Type B pancreatic cell (in vitro differentiated cells): ENCODE data around the gene ADAMTSL3. TPM values are rescaled to one million over a fixed set of nuclear protein-coding genes. Genes with fewer than 3 reads are reported as not detected.

Experiments used
- DNase-seq: peaks from one replicate; pipeline ENCODE4 v3.0.0; 2021; ENCODE audit warnings: mixed read lengths; ENCODE audit not compliant: unreplicated experiment; ENCODE audit errors: extremely low spot score
- H3K27ac Mint-ChIP-seq: 2 replicates; pipeline ENCODE4 v1.8.0; 2021; ENCODE audit warnings: mild to moderate bottlenecking, mixed read lengths
- H3K27me3 Mint-ChIP-seq: 2 replicates; pipeline ENCODE4 v1.8.0; 2021; ENCODE audit warnings: mixed read lengths
- H3K36me3 Mint-ChIP-seq: 2 replicates; pipeline ENCODE4 v1.8.0; 2021; ENCODE audit warnings: mixed read lengths
- H3K4me1 Mint-ChIP-seq: one replicate; pipeline ENCODE4 v1.8.0; 2021; ENCODE audit warnings: mixed read lengths; ENCODE audit not compliant: unreplicated experiment
- H3K4me3 Mint-ChIP-seq: 2 replicates; pipeline ENCODE4 v1.8.0; 2021; ENCODE audit warnings: mild to moderate bottlenecking, mixed read lengths
- H3K9me3 Mint-ChIP-seq: 2 replicates; pipeline ENCODE4 v1.8.0; 2021; ENCODE audit warnings: mixed read lengths
- CTCF ChIP-seq: fragments of 200-600 bp; sonication (generic); conservative IDR thresholded peaks from 2 replicates; pipeline ENCODE4 v1.5.0; 2021; ENCODE audit warnings: antibody characterized with exemption, mild to moderate bottlenecking
- total RNA-seq: library from RNA; stranded (reverse); gene quantifications from 2 replicates; pipeline ENCODE4 v1.2.1, GENCODE V29; 2021; ENCODE audit warnings: low replicate concordance

ADAMTSL3 gene
- total RNA-seq, 1 donor from 2014 or later = 1.9 TPM

- Mint-ChIP-seq H3K27ac (no peak overlapping the region), H3K4me3 (no peak overlapping the region), H3K36me3 (no peaks in the 10 kb centered on the region), H3K27me3 (no peaks in the 10 kb centered on the region), H3K4me1 (peaks cover 3% of the 10 kb centered on the region), H3K9me3 (no peaks in the 10 kb centered on the region)
- TF ChIP-seq CTCF = no peak
- DNase-seq = no peak
These were observed 268.8 kb downstream of the ADAMTSL3 start for GRCh38 chr15:83922649-83923294.

- H3K9me3 Mint-ChIP-seq = no peaks in the 10 kb centered on the region
- no peaks in the 10 kb centered on the region for H3K36me3 Mint-ChIP-seq
- no peaks in the 10 kb centered on the region for H3K27me3 Mint-ChIP-seq
These were observed 272.2 kb downstream of the ADAMTSL3 start for GRCh38 chr15:83926116-83926515.

DNA sequence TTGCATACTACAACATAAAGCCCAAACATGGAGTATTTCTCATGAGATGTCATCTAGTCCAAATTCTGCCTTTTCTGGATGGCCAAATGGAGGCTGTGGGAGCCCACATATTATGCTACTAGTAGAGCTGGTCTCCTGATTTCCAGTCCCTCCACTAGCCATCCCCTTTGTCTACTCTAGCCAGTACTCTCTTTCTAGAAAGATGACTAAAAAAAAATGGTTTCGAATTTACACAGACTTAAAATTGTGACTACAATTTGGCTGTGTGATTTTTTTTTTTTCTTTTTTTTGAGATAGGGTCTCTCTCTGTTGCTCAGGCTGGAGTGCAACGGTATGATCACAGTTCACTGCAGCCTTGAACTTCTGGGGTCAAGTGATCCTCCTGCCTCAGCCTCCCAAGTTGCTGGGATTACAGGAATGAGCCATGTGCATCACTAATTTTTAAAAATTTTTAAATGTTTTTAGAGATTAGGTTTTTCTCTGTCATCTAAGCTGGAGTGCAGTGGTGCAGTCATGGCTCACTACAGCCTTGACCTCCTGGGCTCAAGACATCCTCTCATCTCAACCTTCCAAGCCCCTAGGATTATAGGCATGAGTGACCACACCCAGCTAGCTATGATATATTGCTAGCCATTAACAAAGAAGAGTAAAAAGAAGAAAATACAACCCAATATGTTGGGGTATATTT lies 273.9 kb downstream of the ADAMTSL3 start:
- no peak for DNase-seq
- H3K9me3 Mint-ChIP-seq = no peaks in the 10 kb centered on the region
- H3K27ac Mint-ChIP-seq = no peak overlapping the region
- no peaks in the 10 kb centered on the region for H3K4me1 Mint-ChIP-seq
- no peaks in the 10 kb centered on the region for H3K36me3 Mint-ChIP-seq
- TF ChIP-seq CTCF = no peak
- H3K4me3 Mint-ChIP-seq = no peak overlapping the region
- peaks cover 4% of the 10 kb centered on the region for H3K27me3 Mint-ChIP-seq

More at GRCh38 chr15:83926116-83926515, 272.2 kb downstream of the ADAMTSL3 start:
- Mint-ChIP-seq H3K4me3 (no peak overlapping the region), H3K27ac (no peak overlapping the region), H3K4me1 (no peaks in the 10 kb centered on the region)
- TF ChIP-seq CTCF = no peak
- DNase-seq = no peak

DNA sequence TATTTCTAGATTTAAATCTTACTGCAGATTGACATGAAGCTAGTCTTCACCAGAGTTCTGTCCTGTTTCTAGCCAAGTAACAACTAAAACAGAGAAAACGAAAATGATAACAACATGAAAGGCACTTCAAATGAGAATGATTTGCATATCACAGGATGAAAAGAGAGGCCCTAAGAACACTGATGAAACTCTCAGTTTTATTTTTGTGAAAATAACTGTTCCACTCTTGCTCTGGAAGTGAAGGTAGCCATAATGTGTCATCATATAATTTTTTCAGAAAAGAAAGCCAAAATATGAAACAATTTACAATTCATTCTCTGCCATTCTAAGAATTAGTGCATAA lies 274.4 kb downstream of the ADAMTSL3 start:
- no peaks in the 10 kb centered on the region for H3K9me3 Mint-ChIP-seq
- no peak overlapping the region for H3K4me3 Mint-ChIP-seq
- no peaks in the 10 kb centered on the region for H3K36me3 Mint-ChIP-seq
- no peak overlapping the region for H3K27ac Mint-ChIP-seq
- peaks cover 4% of the 10 kb centered on the region for H3K27me3 Mint-ChIP-seq
- TF ChIP-seq CTCF = no peak
- no peak for DNase-seq
- no peaks in the 10 kb centered on the region for H3K4me1 Mint-ChIP-seq

DNA sequence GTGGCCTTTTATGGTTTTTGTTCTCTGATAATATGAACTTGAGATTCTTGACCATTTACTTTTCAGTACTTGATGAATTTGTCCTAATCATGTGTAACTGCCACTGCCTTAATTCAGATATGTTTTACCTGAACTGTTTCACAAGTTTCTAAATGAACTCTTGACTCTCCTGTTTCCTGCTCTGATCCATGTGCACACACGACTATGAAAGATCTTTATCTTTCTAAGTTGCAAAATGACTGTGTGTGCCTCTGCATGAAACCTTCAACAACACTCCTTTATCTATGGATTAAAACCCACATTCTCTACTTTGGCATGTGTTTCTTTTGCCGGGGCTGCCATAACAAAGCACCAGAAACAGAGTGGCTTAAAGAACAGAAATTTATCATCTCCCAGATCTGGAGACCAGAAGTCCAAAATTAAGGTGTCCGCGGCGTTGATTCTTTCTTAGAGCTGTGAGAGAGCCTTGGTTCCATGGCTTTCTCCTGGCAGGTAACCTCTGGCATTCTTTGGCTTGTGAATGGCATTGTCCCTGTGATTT lies 275.0 kb downstream of the ADAMTSL3 start:
- Mint-ChIP-seq H3K27me3 (peaks cover 4% of the 10 kb centered on the region), H3K4me1 (no peaks in the 10 kb centered on the region), H3K36me3 (no peaks in the 10 kb centered on the region), H3K4me3 (no peak overlapping the region), H3K9me3 (no peaks in the 10 kb centered on the region), H3K27ac (no peak overlapping the region)
- no peak for TF ChIP-seq CTCF
- no peak for DNase-seq
